Activated CD4-positive, alpha-beta T cell treated with anti-CD3 and anti-CD28 coated beads, Interleukin-2, amount 50 U/mL, for 4 hours (primary cell): ENCODE data around the gene FBXO5.
"Not testable (repeated sequence)": the region's sequence is repeated elsewhere in the genome, so short reads cannot be mapped to it uniquely, and the experiment has no call there.

Source experiments
- DNase-seq, 2 experiments: peaks; one replicate each; pipeline ENCODE4 v3.0.0-alpha.2; 2020

Gene FBXO5, protein sequence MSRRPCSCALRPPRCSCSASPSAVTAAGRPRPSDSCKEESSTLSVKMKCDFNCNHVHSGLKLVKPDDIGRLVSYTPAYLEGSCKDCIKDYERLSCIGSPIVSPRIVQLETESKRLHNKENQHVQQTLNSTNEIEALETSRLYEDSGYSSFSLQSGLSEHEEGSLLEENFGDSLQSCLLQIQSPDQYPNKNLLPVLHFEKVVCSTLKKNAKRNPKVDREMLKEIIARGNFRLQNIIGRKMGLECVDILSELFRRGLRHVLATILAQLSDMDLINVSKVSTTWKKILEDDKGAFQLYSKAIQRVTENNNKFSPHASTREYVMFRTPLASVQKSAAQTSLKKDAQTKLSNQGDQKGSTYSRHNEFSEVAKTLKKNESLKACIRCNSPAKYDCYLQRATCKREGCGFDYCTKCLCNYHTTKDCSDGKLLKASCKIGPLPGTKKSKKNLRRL

GRCh38 chr6:152982904-152983636 lies at the start of gene FBXO5:
Gene FBXO5, minus strand, starts transcription at chr6:152983041. Its CDS starts 82 bp downstream, at chr6:152982959.
- DNase-seq, result peak; percentile 95 to 96

GRCh38 chr6:153032255-153032882 lies 49.5 kb upstream of the FBXO5 start:
- DNase-seq, result no peak

DNA sequence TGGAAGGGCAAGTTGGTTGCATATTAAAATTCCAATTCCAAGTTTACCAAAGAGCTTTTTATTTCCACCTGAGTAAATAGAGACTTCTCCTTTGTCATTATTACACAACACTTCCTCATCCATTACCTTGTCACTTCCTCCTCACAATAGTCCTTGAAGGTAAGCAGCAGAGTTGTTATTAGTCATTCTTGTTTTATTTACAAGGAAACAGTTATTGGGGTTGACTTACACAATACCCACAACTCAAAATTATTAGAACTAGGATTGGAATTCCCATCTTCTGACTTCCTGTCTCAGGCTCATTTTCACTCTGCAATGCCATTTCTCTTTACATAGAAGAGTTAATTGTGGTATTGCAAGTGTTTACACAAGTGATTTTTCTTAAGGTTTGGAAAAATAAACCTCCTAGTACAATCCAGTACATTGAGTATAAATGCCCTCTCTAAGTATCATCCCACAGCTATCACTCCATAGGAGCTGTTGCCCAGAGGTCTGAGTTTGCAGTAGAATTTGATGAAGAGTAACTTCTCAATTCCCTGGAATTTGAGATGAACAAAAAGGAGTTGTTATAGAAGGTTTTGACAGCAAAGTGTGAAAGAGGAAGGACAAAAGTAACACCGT lies 48.6 kb upstream of the FBXO5 start:
- DNase-seq, result no peak

DNA sequence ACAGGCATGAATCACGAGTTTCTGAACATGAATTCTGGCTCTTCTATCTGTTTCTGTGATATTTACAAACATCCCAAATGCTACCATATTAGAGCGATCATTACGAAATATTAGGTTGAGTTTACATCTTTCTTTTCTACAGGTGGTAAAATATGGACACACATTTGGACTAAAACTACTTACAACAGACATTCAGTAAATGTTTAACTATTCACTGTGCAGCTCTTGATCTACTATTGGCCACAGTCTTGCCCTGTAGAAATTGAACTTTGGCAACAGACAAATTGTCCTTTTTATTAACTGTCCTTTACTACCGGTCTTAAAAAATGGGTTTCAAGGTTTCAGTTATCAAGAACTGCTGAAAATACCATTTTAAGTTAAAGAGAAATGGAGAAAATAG lies 46.1 kb upstream of the FBXO5 start:
- DNase-seq, result no peak

DNA sequence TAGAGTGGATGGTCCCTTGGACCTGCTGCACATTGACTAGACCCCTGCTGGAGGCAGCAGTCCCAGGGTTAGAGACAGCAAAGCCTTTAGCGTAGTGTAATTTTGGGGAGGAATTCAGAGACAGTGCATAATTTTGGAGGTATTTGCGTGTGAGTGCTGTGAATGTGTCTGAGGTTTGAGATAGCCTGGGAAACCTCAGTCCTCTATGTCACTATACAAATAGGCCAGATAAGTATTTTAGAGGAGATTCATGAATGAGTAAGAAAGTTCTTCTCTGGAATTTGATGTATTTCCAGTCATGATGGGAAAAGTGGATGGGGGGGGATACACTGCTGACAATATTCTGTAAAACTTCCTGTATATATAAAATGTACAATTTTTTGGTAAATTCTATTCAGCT lies 45.4 kb upstream of the FBXO5 start:
- DNase-seq, result no peak

- no peak for DNase-seq
These were observed 44.6 kb upstream of the FBXO5 start for GRCh38 chr6:153027480-153027879.

- DNase-seq, result no peak
These were observed 41.8 kb upstream of the FBXO5 start for GRCh38 chr6:153024709-153025017.

DNA sequence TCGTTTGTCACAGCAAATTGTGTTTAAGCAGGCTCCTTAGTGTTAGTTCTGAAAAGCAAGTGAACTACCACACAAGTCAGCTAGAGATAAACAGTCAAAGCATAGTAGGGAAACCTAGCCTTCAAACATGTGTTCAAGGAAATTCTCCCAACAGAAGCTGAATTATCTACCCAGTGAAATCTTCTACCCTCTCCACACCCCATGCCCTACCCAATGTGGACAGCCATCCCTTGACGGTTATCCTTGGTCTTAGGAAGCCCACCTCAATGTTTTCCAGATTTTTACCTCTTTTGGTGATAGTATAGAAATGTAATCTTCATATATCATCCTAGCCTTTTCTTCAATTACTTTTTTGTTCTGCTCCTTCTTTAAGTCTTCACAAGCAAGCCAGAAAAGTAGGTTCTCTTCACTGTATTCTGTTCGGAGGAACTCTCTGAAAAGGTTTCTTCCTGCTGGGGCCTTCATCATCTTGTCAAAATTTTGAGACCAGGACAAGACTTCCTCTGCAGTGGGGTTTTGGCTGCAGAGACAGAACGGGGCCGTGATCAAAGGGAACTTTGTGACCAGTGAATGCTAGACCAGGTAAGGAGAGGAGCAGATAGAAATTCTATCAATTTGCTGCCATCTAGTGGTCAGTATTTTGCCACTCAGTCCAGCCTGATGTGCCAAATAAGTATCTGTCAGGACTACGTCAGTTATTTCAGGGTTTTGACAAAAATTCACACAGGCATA lies 41.3 kb upstream of the FBXO5 start:
- DNase-seq, result peak; percentile 24 to 26

DNA sequence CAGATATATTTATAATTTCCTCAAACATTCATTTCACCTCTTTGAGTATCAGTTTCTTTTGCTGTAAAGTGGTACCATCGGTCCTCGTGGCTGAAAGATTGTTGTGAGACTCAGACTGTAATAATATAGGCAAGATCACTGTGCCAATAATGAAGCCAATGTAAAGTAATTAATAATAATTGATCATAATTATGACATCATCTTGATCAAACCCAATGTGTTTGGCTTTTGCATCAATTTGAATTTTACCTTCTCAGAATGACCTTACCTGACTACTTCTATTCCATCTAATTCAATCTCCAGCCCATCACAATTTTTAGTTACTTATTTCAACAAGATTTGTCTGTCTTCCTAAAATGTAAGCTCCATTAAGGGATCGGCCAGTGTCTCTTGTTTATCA lies 35.5 kb upstream of the FBXO5 start:
- no peak for DNase-seq

- no peak for DNase-seq
These were observed 34.0 kb upstream of the FBXO5 start for GRCh38 chr6:153016846-153017245.

GRCh38 chr6:153015094-153015640 lies 32.3 kb upstream of the FBXO5 start:
- no peak for DNase-seq

GRCh38 chr6:153013438-153013837 lies 30.6 kb upstream of the FBXO5 start:
- DNase-seq, result no peak

- DNase-seq, result no peak
These were observed 30.0 kb upstream of the FBXO5 start for GRCh38 chr6:153012856-153013255.

GRCh38 chr6:153003366-153003690 lies 20.5 kb upstream of the FBXO5 start:
- no peak for DNase-seq

DNA sequence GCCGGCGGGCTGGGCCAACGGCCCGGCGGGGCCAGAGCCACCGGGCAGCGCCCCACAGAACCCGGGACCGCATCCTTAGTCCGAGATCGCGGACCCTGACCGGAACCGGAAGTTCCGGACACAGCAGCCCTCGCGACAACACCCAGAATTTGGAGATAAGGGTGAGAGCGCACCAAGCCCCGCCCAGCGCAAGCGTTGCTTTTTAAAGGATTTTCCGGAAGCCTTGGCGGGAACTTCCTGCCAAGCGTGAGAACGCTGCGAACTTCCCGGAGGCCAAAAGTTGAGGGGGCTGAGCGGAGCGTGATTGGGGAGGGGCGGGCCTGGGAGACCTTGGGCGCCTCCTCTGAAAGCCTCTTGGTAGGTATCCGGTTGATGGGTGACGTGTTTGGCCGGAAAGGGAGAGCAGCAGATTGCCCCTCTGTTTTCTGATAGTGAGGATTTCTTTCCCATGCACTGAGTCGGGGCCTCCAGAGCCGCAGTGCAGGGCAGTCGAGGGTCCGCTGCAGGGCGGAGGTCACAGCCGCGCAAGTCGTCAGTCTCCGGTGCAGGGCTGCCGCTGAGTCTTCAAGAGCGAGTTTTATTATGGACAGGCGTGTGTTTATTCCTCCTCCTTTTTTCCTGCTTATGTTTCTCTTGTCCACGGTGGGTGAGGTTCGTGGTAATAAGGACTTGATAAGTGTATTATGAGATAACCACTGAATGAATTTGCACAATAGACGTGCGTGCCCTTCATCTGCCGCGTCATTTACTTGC lies 19.9 kb upstream of the FBXO5 start, which contains the start of gene MTRF1L:
MTRF1L (minus strand) TSS at position 97 of the 753 bp plus-strand sequence; CDS start at position 73, 24 bp downstream.
- peak; percentile 77 to 78 for DNase-seq

GRCh38 chr6:153001767-153002612 lies 19.1 kb upstream of the FBXO5 start:
- DNase-seq, result no peak

GRCh38 chr6:153000790-153001189 lies 17.9 kb upstream of the FBXO5 start:
- not testable (repeated sequence) for DNase-seq

GRCh38 chr6:153000243-153000642 lies 17.4 kb upstream of the FBXO5 start:
- no peak for DNase-seq

GRCh38 chr6:152999538-152999937 lies 16.7 kb upstream of the FBXO5 start:
- DNase-seq, result not testable (repeated sequence)

- DNase-seq, result no peak
These were observed 11.0 kb upstream of the FBXO5 start for GRCh38 chr6:152993847-152994246.

DNA sequence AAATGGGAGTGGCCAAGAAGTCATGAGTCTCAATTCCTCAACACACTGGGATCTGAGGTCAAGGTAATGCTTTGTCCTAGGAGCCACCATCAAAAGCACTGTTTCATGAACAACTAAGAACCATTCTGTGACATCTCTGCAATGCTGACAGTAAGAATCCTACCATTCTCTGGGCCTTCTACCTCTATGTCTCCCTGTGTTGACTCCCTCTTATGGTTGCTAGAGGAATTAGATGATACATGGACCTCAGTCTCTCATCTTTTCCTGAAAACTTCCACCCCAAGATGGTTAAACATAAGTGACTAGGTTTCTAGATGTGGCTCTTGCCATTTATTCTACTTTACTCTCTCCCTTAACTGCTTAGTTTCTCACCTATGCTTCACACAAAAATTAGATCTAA lies 10.6 kb upstream of the FBXO5 start:
- DNase-seq, result no peak
